Stimulated activated CD8-positive, alpha-beta memory T cell treated with anti-CD3 and anti-CD28 coated beads, Interleukin-4, amount 100 ng/mL, for 48 hours (primary cell): Measurements from ENCODE around the gene RBM4.

Experiments used
- DNase-seq: peaks from one replicate; pipeline ENCODE4 v3.0.0-alpha.2; 2020

Gene RBM4

GRCh38 chr11:66659763-66660162 lies 21.3 kb downstream of the RBM4 start:
- DNase-seq, result no peak

GRCh38 chr11:66663741-66664296 lies 25.3 kb downstream of the RBM4 start:
- DNase-seq, result no peak

DNA sequence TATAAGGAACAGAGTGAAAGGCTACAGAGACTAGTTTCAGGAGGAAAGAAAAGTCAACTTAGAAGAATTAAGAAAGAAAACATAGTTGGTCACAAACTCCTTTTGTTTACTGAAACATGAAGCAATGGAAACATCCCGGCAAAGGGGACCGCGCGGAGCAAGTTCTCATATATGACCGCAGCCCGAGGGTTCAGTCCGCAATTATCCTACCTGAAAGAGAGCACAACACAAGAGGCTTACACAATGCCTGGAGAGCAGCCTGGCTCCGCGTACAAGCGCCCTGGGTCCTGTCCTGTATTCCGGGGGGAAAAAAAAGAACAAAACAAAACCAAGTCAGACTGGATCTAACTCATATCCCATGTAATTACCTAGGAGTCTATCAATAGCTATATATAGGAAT lies 26.9 kb downstream of the RBM4 start:
- DNase-seq, result no peak

DNA sequence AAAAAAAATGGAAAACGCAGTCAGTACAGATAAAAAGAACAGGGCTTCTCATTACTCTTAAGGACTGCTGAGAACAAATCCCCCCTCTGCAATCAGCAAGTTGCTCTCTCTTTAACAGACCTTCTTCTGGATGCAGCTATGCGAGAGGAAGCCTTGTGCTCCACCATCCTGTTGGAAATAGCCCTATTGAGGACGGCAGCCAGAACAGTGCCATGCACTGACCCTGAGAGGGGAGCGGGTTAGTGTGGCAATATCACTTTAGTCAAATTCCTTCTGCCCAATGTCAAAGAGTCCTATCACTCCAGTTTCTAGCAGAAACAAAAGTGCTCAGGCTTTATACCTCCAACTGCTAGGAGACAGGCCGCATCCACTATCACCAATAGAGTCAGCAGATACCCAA lies 32.3 kb downstream of the RBM4 start:
- DNase-seq, result no peak

- no peak for DNase-seq
Measured at GRCh38 chr11:66674964-66675602, 36.6 kb downstream of the RBM4 start.

DNA sequence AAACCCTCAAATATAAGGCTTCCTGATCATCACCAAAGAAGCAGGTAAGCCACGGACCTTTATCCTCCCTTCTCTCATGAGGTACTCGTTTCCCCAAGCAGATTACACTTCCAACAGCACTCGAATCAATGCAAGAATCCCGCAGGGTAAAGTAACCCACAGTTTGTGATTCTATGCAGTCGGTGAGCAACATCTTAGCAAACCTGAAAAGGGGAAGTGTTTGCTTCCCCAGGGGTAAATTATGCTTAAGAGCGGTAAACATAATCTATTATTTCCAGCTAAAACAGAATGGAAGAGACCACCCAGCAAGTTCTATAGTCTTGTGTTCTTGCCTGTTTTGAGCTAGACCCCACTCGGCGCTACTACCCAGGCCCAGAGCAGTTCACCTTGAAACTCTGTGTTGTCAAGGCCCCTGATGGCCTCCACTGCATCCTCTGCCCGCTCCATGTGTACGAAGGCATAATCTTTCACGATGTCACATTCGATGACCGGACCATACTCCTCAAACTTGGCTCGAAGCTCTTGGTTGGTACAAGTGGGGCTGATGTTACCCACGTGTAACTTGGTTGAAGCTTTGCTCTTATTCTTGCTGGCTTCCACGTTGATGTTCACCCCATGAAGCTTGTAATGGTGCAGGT lies 37.9 kb downstream of the RBM4 start:
- no peak for DNase-seq

- DNase-seq, result no peak
Measured at GRCh38 chr11:66676931-66677598, 38.6 kb downstream of the RBM4 start.

DNA sequence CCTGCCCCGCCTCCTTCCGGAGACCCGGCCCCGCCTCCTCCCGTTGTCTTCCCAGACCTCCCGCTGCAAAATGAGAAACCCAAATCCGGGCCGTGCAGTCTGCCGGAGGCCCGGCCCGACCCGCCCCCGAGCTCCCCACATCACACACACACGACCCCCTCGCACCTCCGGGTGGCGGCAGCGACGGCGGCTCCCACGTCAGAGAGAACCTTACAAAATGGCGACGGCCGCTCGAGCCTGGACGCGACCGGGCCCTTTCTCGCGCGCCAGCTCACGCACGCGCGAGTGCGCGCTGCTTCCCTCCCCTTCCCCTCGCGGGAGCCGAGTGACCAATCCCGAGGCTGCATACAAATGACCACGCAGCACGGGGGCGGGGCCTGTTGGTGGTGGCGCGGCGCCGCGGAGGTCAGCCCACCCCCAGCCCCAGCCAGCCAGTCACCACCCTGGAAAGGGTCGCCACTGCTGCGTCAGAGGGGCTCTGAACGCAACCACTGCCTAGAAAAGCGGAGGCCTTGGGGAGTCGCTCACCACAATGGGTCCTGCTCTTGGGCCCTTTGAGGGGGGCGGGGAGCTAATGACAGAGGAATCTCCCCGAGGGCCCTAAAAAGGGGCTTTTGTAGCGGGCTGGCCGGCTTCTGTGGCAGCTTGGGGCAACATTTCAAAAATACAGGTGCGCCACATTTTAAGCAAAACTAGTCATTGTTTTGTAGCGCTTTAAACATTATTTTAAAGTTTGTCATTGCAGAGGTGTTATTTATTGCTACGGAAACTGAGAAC lies 39.3 kb downstream of the RBM4 start, which contains the start of gene RBM4B:
RBM4B (minus strand) TSS at position 289 of the 777 bp plus-strand sequence. CDS start 808 bp downstream, outside the sequence.
- peak; percentile 99 for DNase-seq

- no peak for DNase-seq
Measured at GRCh38 chr11:66680966-66681645, 42.6 kb downstream of the RBM4 start.

- DNase-seq, result no peak
Measured at GRCh38 chr11:66683877-66684276, 45.4 kb downstream of the RBM4 start.

DNA sequence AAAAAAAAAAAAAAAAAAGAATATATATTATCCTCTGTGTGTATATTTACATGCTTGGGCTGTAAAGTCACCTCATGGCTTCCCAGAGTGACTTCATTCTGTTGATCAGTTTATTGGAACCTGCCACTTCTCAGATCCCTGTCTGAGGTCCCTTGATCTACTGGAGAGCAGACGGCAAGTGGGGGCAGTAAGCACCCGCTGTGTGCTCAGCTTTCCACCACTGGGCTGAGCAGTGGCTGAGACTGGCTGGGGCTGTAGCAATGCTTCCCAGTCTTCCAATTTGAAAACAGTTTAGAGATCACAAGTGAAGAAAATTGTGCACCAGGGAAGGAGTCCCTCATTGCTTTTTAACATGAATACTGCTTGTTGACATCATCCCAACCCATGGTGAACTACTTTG lies 46.1 kb downstream of the RBM4 start:
- no peak for DNase-seq

- no peak for DNase-seq
Measured at GRCh38 chr11:66685276-66686099, 47.0 kb downstream of the RBM4 start.

GRCh38 chr11:66686100-66686785 lies 47.7 kb downstream of the RBM4 start:
- no peak for DNase-seq

DNA sequence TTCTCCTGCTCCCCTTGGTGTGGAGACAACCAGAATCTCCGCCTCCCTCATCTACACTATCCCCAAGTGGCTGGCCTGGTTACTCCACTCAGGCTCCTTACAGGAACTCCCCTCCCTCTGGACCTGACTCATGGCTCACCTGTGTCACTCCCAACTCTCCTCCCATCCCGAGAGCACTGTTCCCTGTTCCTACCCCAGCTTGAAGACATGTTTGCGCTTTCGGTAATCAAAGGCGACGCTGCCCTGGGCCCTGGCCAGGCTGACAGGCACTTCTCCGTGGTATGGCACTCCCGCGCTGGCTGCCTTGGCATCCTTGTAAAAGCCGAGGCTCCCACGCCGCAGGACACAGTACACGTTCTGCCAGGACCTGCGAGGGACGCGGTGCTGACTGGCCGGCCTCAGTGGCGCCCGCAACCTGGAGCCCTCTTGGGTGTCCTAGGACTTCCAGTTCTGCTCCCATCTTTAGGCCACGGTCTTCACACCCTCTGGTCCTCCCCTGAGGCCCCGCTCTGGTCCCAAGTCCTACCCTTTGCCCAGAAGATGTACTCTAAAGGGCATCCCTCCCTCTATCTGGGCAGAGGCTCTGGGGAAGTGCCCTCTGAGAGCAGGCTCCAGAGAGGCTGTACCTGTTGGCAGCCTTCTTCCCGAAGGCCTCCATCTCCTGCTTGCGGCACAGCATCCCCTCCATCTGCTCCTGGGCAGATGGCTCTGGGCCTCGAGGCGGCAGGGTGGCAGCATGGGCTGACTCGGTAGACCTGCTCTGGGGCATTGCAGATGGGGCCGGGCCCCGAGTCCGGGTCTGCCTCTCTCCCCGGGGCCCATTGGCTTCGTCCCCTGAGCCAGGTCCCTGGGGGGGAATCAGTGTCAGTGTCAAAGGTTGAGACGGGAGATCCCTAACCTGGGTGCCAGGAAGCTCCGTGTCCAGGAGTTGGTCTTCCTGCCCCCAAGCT lies 48.6 kb downstream of the RBM4 start:
- DNase-seq, result no peak

GRCh38 chr11:66687831-66688281 lies 49.4 kb downstream of the RBM4 start:
- no peak for DNase-seq

DNA sequence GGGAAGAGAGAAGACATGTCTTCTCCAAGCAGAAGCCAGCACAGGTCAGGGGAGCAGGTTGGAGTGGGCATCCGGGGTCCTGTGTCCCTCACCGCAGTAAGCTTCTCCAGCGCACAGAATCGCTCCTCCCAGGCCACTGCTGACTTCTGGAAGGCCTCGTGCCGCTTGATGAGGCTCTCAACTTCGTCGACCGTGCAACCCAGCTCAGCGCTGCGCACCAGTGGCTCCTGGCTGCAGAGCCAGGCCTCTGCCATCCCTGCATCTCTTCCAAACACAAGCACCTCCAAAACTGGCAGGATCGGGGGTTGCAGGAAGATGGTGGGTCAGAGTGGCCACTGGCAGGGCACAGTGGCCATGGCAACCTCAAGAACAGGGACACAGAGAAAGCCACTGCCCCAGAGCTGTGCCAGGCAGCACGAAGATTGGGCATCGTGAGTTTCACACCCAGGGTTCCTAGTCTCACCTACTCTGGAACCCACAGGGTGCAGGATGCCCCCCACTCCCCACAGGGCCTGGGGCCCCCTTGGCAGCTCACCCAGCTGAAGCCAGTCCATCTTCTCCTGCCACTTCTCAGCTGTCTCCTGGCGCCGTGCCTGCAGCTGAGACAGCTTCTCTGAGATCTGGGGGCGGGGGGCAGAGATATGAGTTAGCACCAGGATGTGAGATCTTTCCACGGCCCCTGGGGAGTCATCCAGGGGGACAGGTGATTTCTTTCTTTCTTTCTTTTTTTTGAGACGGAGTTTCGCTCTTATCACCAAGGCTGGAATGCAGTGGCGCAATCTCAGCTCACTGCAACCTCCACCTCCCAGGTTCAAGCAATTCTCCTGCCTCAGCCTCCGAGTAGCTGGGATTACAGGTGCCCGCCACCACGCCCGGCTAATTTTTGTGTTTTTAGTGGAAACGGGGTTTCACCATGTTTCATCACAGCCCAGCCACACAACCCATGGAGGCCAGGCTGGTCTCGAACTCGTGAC lies 50.3 kb downstream of the RBM4 start:
- no peak for DNase-seq

GRCh38 chr11:66689661-66690590 lies 51.4 kb downstream of the RBM4 start:
- no peak for DNase-seq
